CD14-positive monocyte (primary cell): ENCODE results near the gene SLC25A1. TPM values are rescaled to one million over a fixed set of nuclear protein-coding genes. Genes with fewer than 3 reads are reported as not detected.

Source experiments
- DNase-seq, 3 donors: peaks; one replicate each; pipeline ENCODE4 v3.0.0-alpha.2; 2011 to 2022
- H2AFZ ChIP-seq: 2 replicates; pipeline ENCODE4 v1.6.0; 2012; ENCODE audit warnings: mild to moderate bottlenecking, low read depth, low read length, inconsistent platforms; ENCODE audit not compliant: insufficient read depth, poor library complexity, severe bottlenecking
- H3K27ac ChIP-seq, 2 donors: 1 replicate in 1 of 2; 2 replicates in 1 of 2; pipeline ENCODE4 v1.5.1; 2012 to 2013; ENCODE audit warnings: low read length in 2 of 2, control low read depth in 1 of 2, inconsistent platforms in 1 of 2, low read depth in 1 of 2, mild to moderate bottlenecking in 1 of 2
- H3K27me3 ChIP-seq, 2 donors: one replicate each; pipeline versions ENCODE4 v1.6.0 to v1.6.1; 2011 to 2013; ENCODE audit warnings: low read length in 2 of 2; ENCODE audit not compliant: control insufficient read depth in 2 of 2, insufficient read depth in 2 of 2
- H3K36me3 ChIP-seq, 2 donors: replicated peaks in 1 of 2; 1 replicate in 1 of 2; 2 replicates in 1 of 2; pipeline versions ENCODE4 v1.5.1 to v1.6.1; 2012 to 2013; ENCODE audit warnings: low read length in 2 of 2, control low read depth in 1 of 2, inconsistent platforms in 1 of 2, mild to moderate bottlenecking in 1 of 2; ENCODE audit not compliant: insufficient read depth in 2 of 2, control insufficient read depth in 1 of 2
- H3K4me1 ChIP-seq, 2 donors: 1 replicate in 1 of 2; 2 replicates in 1 of 2; pipeline versions ENCODE4 v1.5.1 to v1.6.1; 2012 to 2013; ENCODE audit warnings: low read length in 2 of 2, control low read depth in 1 of 2, inconsistent platforms in 1 of 2, mild to moderate bottlenecking in 1 of 2, moderate library complexity in 1 of 2; ENCODE audit not compliant: insufficient read depth in 2 of 2, control insufficient read depth in 1 of 2
- H3K4me2 ChIP-seq: replicated peaks from 2 replicates; pipeline ENCODE3; 2012; ENCODE audit warnings: low read length, moderate library complexity, mild to moderate bottlenecking; ENCODE audit not compliant: poor library complexity, severe bottlenecking; ENCODE audit errors: extremely low read depth
- H3K4me3 ChIP-seq, 3 experiments: fragments of 200-600 bp in 1 of 3; sonication (generic) in 1 of 3; replicated peaks in 1 of 3; 1 replicate in 2 of 3; 2 replicates in 1 of 3; pipeline ENCODE4 v1.5.1; 2011 to 2013; ENCODE audit warnings: low read length in 3 of 3, mild to moderate bottlenecking in 3 of 3, control low read depth in 2 of 3, low read depth in 2 of 3, inconsistent platforms in 1 of 3, moderate library complexity in 1 of 3
- H3K79me2 ChIP-seq: 2 replicates; pipeline ENCODE4 v1.6.0; 2012; ENCODE audit warnings: mild to moderate bottlenecking, control low read depth, inconsistent platforms, low read length, moderate library complexity; ENCODE audit not compliant: insufficient read depth
- H3K9ac ChIP-seq: 2 replicates; pipeline ENCODE4 v1.6.0; 2017; ENCODE audit warnings: low read length, mild to moderate bottlenecking; ENCODE audit not compliant: insufficient read depth, poor library complexity, severe bottlenecking
- H3K9me3 ChIP-seq, 2 donors: replicated peaks in 1 of 2; 1 replicate in 1 of 2; 2 replicates in 1 of 2; pipeline versions ENCODE4 v1.5.1 to v1.6.1; 2012 to 2013; ENCODE audit warnings: low read length in 2 of 2, control low read depth in 1 of 2; ENCODE audit not compliant: control insufficient read depth in 1 of 2, insufficient read depth in 1 of 2
- H4K20me1 ChIP-seq: 2 replicates; pipeline ENCODE4 v1.6.0; 2012; ENCODE audit warnings: mild to moderate bottlenecking, low read length, control low read depth, moderate library complexity; ENCODE audit not compliant: insufficient read depth
- H3K27ac Mint-ChIP-seq, 7 donors: one replicate each; pipeline ENCODE4 v1.8.0; 2020; ENCODE audit warnings: mild to moderate bottlenecking in 7 of 7, mixed read lengths in 7 of 7, moderate library complexity in 6 of 7, inconsistent platforms in 2 of 7
- H3K27me3 Mint-ChIP-seq, 3 donors: one replicate each; pipeline ENCODE4 v1.8.0; 2021 to 2022; ENCODE audit warnings: low read depth in 3 of 3, mild to moderate bottlenecking in 3 of 3, mixed read lengths in 3 of 3, moderate library complexity in 3 of 3, inconsistent platforms in 1 of 3
- H3K36me3 Mint-ChIP-seq, 2 donors: one replicate each; pipeline ENCODE4 v1.8.0; 2020; ENCODE audit warnings: mixed read lengths in 2 of 2, inconsistent platforms in 1 of 2, mild to moderate bottlenecking in 1 of 2
- H3K4me1 Mint-ChIP-seq: one replicate; pipeline ENCODE4 v1.8.0; 2020; ENCODE audit warnings: mild to moderate bottlenecking, mixed read lengths
- H3K4me3 Mint-ChIP-seq, 2 donors: one replicate each; pipeline ENCODE4 v1.8.0; 2020; ENCODE audit warnings: mild to moderate bottlenecking in 2 of 2, mixed read lengths in 2 of 2, moderate library complexity in 1 of 2
- H3K9me3 Mint-ChIP-seq, 7 donors: one replicate each; pipeline ENCODE4 v1.8.0; 2020 to 2022; ENCODE audit warnings: mixed read lengths in 7 of 7, mild to moderate bottlenecking in 6 of 7, moderate library complexity in 6 of 7, inconsistent platforms in 2 of 7
- WGBS: methylation state at CpG from one replicate; pipeline ENCODE4 v1.1.5; 2013; ENCODE audit warnings: missing lambda C conversion rate; ENCODE audit not compliant: insufficient coverage; 5-methylcytosine and 5-hydroxymethylcytosine counted together
- intact Hi-C, 2 donors: fragments of 100-400 bp; cut with micrococcal nuclease; formaldehyde crosslinking; loops; one replicate each; pipeline versions ENCODE4 v1.15.0 to v1.15.1; 2023
- polyA plus RNA-seq, 3 donors: library from polyadenylated mRNA; depleted of rRNA in 1 of 3; unstranded in 2 of 3; stranded (reverse) in 1 of 3; fragments of 300-500 nt in 2 of 3; fragments of >200 nt in 1 of 3; fragmentation: Illumina TruSeq in 2 of 3; gene quantifications; 1 replicate in 2 of 3; 2 replicates in 1 of 3; pipeline ENCODE4 v1.2.3, GENCODE V29; 2012 to 2021
- TF ChIP-seq, protein P1 (sequence below): fragments of 200-600 bp; IDR thresholded peaks from one replicate; pipeline ENCODE4 v1.8.0; 2022; ENCODE audit warnings: antibody characterized with exemption, mild to moderate bottlenecking

Gene SLC25A1
- polyA plus RNA-seq, 3 donors: 15.2 to 37.4 (median 35.1) TPM

GRCh38 chr22:19223617-19224016 is 45.1 kb upstream of the SLC25A1 start:
- Histone ChIP-seq H2AFZ (no peak overlapping the region), H3K4me3 (no peak overlapping the region), H3K4me1 (no peaks in the 10 kb centered on the region), H3K79me2 (peaks cover 4% of the 10 kb centered on the region), H3K27ac (peak overlapping the region in 1 of 2 donors; percentile 26), H3K9ac (no peak overlapping the region), H3K36me3 (peaks cover 91 to 98% of the 10 kb centered on the region in 2 donors), H3K4me2 (no peak overlapping the region), H3K27me3 (no peaks in the 10 kb centered on the region), H4K20me1 (no peaks in the 10 kb centered on the region), H3K9me3 (no peaks in the 10 kb centered on the region)
- H3K27me3 Mint-ChIP-seq: peaks cover 0 to 1% (median 0%) of the 10 kb centered on the region in 3 donors
- intact Hi-C loops: no loop called here
- no peaks in the 10 kb centered on the region for H3K4me1 Mint-ChIP-seq
- H3K9me3 Mint-ChIP-seq: no peaks in the 10 kb centered on the region
- peaks cover 85 to 99% of the 10 kb centered on the region in 2 donors for H3K36me3 Mint-ChIP-seq
- peak overlapping the region in 1 of 7 donors; percentile 11 for H3K27ac Mint-ChIP-seq
- no peak overlapping the region for H3K4me3 Mint-ChIP-seq
- TF ChIP-seq, protein P1, sequence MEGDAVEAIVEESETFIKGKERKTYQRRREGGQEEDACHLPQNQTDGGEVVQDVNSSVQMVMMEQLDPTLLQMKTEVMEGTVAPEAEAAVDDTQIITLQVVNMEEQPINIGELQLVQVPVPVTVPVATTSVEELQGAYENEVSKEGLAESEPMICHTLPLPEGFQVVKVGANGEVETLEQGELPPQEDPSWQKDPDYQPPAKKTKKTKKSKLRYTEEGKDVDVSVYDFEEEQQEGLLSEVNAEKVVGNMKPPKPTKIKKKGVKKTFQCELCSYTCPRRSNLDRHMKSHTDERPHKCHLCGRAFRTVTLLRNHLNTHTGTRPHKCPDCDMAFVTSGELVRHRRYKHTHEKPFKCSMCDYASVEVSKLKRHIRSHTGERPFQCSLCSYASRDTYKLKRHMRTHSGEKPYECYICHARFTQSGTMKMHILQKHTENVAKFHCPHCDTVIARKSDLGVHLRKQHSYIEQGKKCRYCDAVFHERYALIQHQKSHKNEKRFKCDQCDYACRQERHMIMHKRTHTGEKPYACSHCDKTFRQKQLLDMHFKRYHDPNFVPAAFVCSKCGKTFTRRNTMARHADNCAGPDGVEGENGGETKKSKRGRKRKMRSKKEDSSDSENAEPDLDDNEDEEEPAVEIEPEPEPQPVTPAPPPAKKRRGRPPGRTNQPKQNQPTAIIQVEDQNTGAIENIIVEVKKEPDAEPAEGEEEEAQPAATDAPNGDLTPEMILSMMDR: no peak
- no peak for DNase-seq
- 90% methylated on average over 6 of the region's 6 CpGs for WGBS

- Histone ChIP-seq H3K27ac (peak overlapping the region in 1 of 2 donors; percentile 26), H3K9ac (no peak overlapping the region), H3K4me1 (no peaks in the 10 kb centered on the region), H3K4me3 (no peak overlapping the region), H4K20me1 (no peaks in the 10 kb centered on the region), H2AFZ (no peak overlapping the region), H3K79me2 (peaks cover 4% of the 10 kb centered on the region), H3K27me3 (no peaks in the 10 kb centered on the region), H3K4me2 (no peak overlapping the region), H3K36me3 (peaks cover 87 to 98% of the 10 kb centered on the region in 2 donors), H3K9me3 (no peaks in the 10 kb centered on the region)
- TF ChIP-seq, protein P1: no peak
- H3K27ac Mint-ChIP-seq: peak overlapping the region in 1 of 7 donors; percentile 11
- no peaks in the 10 kb centered on the region for H3K9me3 Mint-ChIP-seq
- H3K4me1 Mint-ChIP-seq: no peaks in the 10 kb centered on the region
- WGBS: 93% methylated on average over 6 of the region's 9 CpGs
- no peak overlapping the region for H3K4me3 Mint-ChIP-seq
- H3K27me3 Mint-ChIP-seq: peaks cover 0 to 1% (median 0%) of the 10 kb centered on the region in 3 donors
- DNase-seq: no peak
- peaks cover 80 to 99% of the 10 kb centered on the region in 2 donors for H3K36me3 Mint-ChIP-seq
- intact Hi-C loops: no loop called here
Observed at GRCh38 chr22:19223110-19223509, 44.6 kb upstream of the SLC25A1 start.
